SK-N-MC (cell line): ENCODE results near the gene GLYR1.

Experiments used
- EZH2 ChIP-seq: fragments of 200-600 bp; sonication (generic); IDR thresholded peaks from one replicate; pipeline ENCODE4 v1.6.1; 2017; ENCODE audit warnings: antibody characterized with exemption
- FOXP2 ChIP-seq: optimal IDR thresholded peaks from 2 replicates; pipeline ENCODE3; 2011; ENCODE audit warnings: mild to moderate bottlenecking, moderate library complexity; ENCODE audit not compliant: insufficient read depth; ENCODE audit errors: extremely low read length, control extremely low read depth
- POLR2AphosphoS5 ChIP-seq: IDR thresholded peaks from 2 replicates; pipeline ENCODE4 v1.6.1; 2012; ENCODE audit warnings: mild to moderate bottlenecking, low read depth, low read length, borderline replicate concordance

GRCh38 chr16:4766875-4767628, 80.0 kb downstream of the GLYR1 start, which contains the start of gene ZNF500:
- TF ChIP-seq EZH2 (no peak), POLR2AphosphoS5 (peak; percentile 82), FOXP2 (peak; percentile 66)
